Neural crest cell (in vitro differentiated cells): ENCODE measurements around the gene CATSPERD. TPM values are rescaled to one million over a fixed set of nuclear protein-coding genes. Genes with fewer than 3 reads are reported as not detected.
"Not testable (repeated sequence)": the region's sequence is repeated elsewhere in the genome, so short reads cannot be mapped to it uniquely, and the experiment has no call there.

Experiments
- DNase-seq: peaks from one replicate; pipeline ENCODE4 v3.0.0; 2021; ENCODE audit warnings: low read depth, mixed read lengths, low spot score
- H3K27ac Mint-ChIP-seq: one replicate; pipeline ENCODE4 v1.8.0; 2021; ENCODE audit warnings: mild to moderate bottlenecking, mixed read lengths; ENCODE audit not compliant: unreplicated experiment
- H3K27me3 Mint-ChIP-seq: 2 replicates; pipeline ENCODE4 v1.8.0; 2021; ENCODE audit warnings: low read depth, mild to moderate bottlenecking, mixed read lengths
- H3K36me3 Mint-ChIP-seq: 2 replicates; pipeline ENCODE4 v1.8.0; 2021; ENCODE audit warnings: low read depth, mild to moderate bottlenecking, mixed read lengths
- H3K4me1 Mint-ChIP-seq: 2 replicates; pipeline ENCODE4 v1.8.0; 2021; ENCODE audit warnings: mixed read lengths
- H3K4me3 Mint-ChIP-seq: one replicate; pipeline ENCODE4 v1.8.0; 2021; ENCODE audit warnings: mild to moderate bottlenecking, mixed read lengths
- H3K9me3 Mint-ChIP-seq: 2 replicates; pipeline ENCODE4 v1.8.0; 2021; ENCODE audit warnings: mixed read lengths
- CTCF ChIP-seq: fragments of 200-600 bp; sonication (generic); conservative IDR thresholded peaks from 2 replicates; pipeline ENCODE4 v1.5.0; 2021; ENCODE audit warnings: antibody characterized with exemption, mild to moderate bottlenecking
- total RNA-seq: library from RNA; stranded (reverse); gene quantifications from 2 replicates; pipeline ENCODE4 v1.2.1, GENCODE V29; 2021

CATSPERD gene
- total RNA-seq, 1 donor from 2014 or later, result not detected

- H3K27ac Mint-ChIP-seq, result no peak overlapping the region
Observed at GRCh38 chr19:5717215-5717935, 3.1 kb upstream of the CATSPERD start.

GRCh38 chr19:5718037-5718578, 2.3 kb upstream of the CATSPERD start:
- DNase-seq, result no peak
- Mint-ChIP-seq H3K4me3 (peak overlapping the region; percentile 97), H3K27ac (no peak overlapping the region), H3K36me3 (no peaks in the 10 kb centered on the region), H3K4me1 (peaks cover 13% of the 10 kb centered on the region), H3K9me3 (no peaks in the 10 kb centered on the region), H3K27me3 (no peaks in the 10 kb centered on the region)
- no peak for TF ChIP-seq CTCF

More at GRCh38 chr19:5717215-5717935, 3.1 kb upstream of the CATSPERD start:
- Mint-ChIP-seq H3K4me1 (peaks cover 13% of the 10 kb centered on the region), H3K36me3 (no peaks in the 10 kb centered on the region), H3K27me3 (no peaks in the 10 kb centered on the region), H3K9me3 (no peaks in the 10 kb centered on the region), H3K4me3 (peak overlapping the region; percentile 84)
- no peak for DNase-seq
- TF ChIP-seq CTCF, result no peak

GRCh38 chr19:5718579-5719273, 1.7 kb upstream of the CATSPERD start:
- Mint-ChIP-seq H3K4me1 (peaks cover 13% of the 10 kb centered on the region), H3K27ac (peak overlapping the region; percentile 90), H3K27me3 (no peaks in the 10 kb centered on the region), H3K9me3 (no peaks in the 10 kb centered on the region), H3K4me3 (peak overlapping the region; percentile 97), H3K36me3 (no peaks in the 10 kb centered on the region)
- DNase-seq, result no peak
- no peak for TF ChIP-seq CTCF

- Mint-ChIP-seq H3K9me3 (no peaks in the 10 kb centered on the region), H3K4me3 (peak overlapping the region; percentile 98), H3K4me1 (peaks cover 13% of the 10 kb centered on the region), H3K36me3 (no peaks in the 10 kb centered on the region), H3K27me3 (no peaks in the 10 kb centered on the region), H3K27ac (peak overlapping the region; percentile 90)
- DNase-seq, result no peak
- no peak for TF ChIP-seq CTCF
Observed at GRCh38 chr19:5719274-5719960, 1.0 kb upstream of the CATSPERD start.

GRCh38 chr19:5727453-5728050, 7.1 kb downstream of the CATSPERD start:
- DNase-seq, result no peak
- Mint-ChIP-seq H3K36me3 (no peaks in the 10 kb centered on the region), H3K4me3 (no peak overlapping the region), H3K9me3 (no peaks in the 10 kb centered on the region), H3K27ac (no peak overlapping the region), H3K27me3 (peaks cover 15% of the 10 kb centered on the region), H3K4me1 (no peaks in the 10 kb centered on the region)
- TF ChIP-seq CTCF, result no peak

GRCh38 chr19:5733172-5733571, 12.7 kb downstream of the CATSPERD start:
- H3K27ac Mint-ChIP-seq, H3K36me3 Mint-ChIP-seq, DNase-seq, H3K4me3 Mint-ChIP-seq, H3K4me1 Mint-ChIP-seq, H3K9me3 Mint-ChIP-seq: not testable (repeated sequence)
- H3K27me3 Mint-ChIP-seq, result peaks cover 12% of the 10 kb centered on the region
